ENCODE data around the gene HPCA.

DNA sequence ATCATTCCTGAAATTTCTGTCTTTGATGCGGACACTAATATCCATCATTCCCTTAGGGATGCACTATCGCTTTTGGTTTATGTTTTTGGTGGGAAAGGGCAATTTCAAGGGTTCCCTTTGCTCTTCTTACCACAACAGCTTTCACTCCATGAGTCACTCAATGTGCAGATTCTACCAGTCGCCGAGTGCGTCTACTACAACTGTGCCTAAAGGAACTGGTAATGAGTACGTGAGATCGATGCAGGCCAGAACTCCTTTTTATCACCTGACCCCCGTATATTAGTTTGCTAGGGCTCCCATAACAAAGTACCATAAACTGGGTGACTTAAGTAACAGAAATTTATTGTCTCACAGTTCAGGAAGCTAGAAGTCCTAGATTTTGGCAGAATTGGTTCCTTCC is 42.4 kb downstream of the HPCA start:
- TF ChIP-seq CTCF (conservative IDR thresholded peaks at IDR 0.05 in 1 of 2, IDR thresholded peaks at IDR 0.05 in 1 of 2; ENCODE audit: low read depth in 1 of 2, low read length in 2 of 2) (no peak), EZH2 (IDR thresholded peaks at IDR 0.05; ENCODE audit: low read length, missing control alignments) (no peak)
